HG03520 (cell line): Measurements from ENCODE around the gene MET.

Source experiments
- ATAC-seq: cut with Tn5 transposase; IDR thresholded peaks from one replicate; pipeline ENCODE4 v1.9.1; 2021; ENCODE audit warnings: mild to moderate bottlenecking, moderate library complexity; ENCODE audit not compliant: unreplicated experiment

The MET gene

GRCh38 chr7:116780521-116780920 lies 108.5 kb downstream of the MET start:
- no peak for ATAC-seq

GRCh38 chr7:116780966-116781365 lies 109.0 kb downstream of the MET start:
- no peak for ATAC-seq

- no peak for ATAC-seq
Observed at GRCh38 chr7:116781584-116781983, 109.6 kb downstream of the MET start.

- ATAC-seq = no peak
Observed at GRCh38 chr7:116782177-116782711, 110.2 kb downstream of the MET start.

- ATAC-seq = no peak
Observed at GRCh38 chr7:116783666-116784318, 111.8 kb downstream of the MET start.

- ATAC-seq = no peak
Observed at GRCh38 chr7:116784647-116785046, 112.7 kb downstream of the MET start.

- ATAC-seq = no peak
Observed at GRCh38 chr7:116785843-116786242, 113.8 kb downstream of the MET start.

GRCh38 chr7:116786791-116787443 lies 114.9 kb downstream of the MET start:
- peak; percentile 99 for ATAC-seq

GRCh38 chr7:116787881-116788280 lies 115.9 kb downstream of the MET start:
- no peak for ATAC-seq

GRCh38 chr7:116788572-116789197 lies 116.7 kb downstream of the MET start:
- ATAC-seq = no peak

GRCh38 chr7:116790025-116790424 lies 118.0 kb downstream of the MET start:
- no peak for ATAC-seq

GRCh38 chr7:116792813-116793212 lies 120.8 kb downstream of the MET start:
- ATAC-seq = no peak

- ATAC-seq = no peak
Observed at GRCh38 chr7:116793795-116794340, 121.9 kb downstream of the MET start.

GRCh38 chr7:116796471-116796870 lies 124.5 kb downstream of the MET start:
- no peak for ATAC-seq

GRCh38 chr7:116797612-116798011 lies 125.6 kb downstream of the MET start:
- ATAC-seq = no peak

GRCh38 chr7:116798232-116798631 lies 126.2 kb downstream of the MET start:
- ATAC-seq = no peak

GRCh38 chr7:116799916-116800315 lies 127.9 kb downstream of the MET start:
- ATAC-seq = no peak

- ATAC-seq = no peak
Observed at GRCh38 chr7:116800594-116800993, 128.6 kb downstream of the MET start.

- ATAC-seq = no peak
Observed at GRCh38 chr7:116801092-116801710, 129.2 kb downstream of the MET start.

GRCh38 chr7:116802144-116802745 lies 130.2 kb downstream of the MET start:
- no peak for ATAC-seq

GRCh38 chr7:116802746-116803152 lies 130.8 kb downstream of the MET start:
- ATAC-seq = peak; percentile 89
